Naive B cell (primary cell): Measurements from ENCODE around the gene ZFTA. TPM values are rescaled to one million over a fixed set of nuclear protein-coding genes. Genes with fewer than 3 reads are reported as not detected.

ENCODE experiments used
- ATAC-seq, 2 donors: fragments of 150-1000 bp; cut with Tn5 transposase; 2 replicates each; pipeline ENCODE4 v1.10.0; 2021; ENCODE audit warnings: low read depth in 2 of 2, mild to moderate bottlenecking in 2 of 2, moderate library complexity in 2 of 2
- DNase-seq: peaks from one replicate; pipeline ENCODE4 v3.0.0; 2022
- H3K27ac Mint-ChIP-seq, 6 donors: one replicate each; pipeline ENCODE4 v1.8.0; 2020 to 2022; ENCODE audit warnings: mild to moderate bottlenecking in 6 of 6, mixed read lengths in 6 of 6, moderate library complexity in 5 of 6, inconsistent platforms in 2 of 6
- H3K27me3 Mint-ChIP-seq, 3 donors: one replicate each; pipeline ENCODE4 v1.8.0; 2021 to 2022; ENCODE audit warnings: mixed read lengths in 3 of 3, mild to moderate bottlenecking in 1 of 3
- H3K36me3 Mint-ChIP-seq, 2 donors: one replicate each; pipeline ENCODE4 v1.8.0; 2020 to 2022; ENCODE audit warnings: mixed read lengths in 2 of 2, inconsistent platforms in 1 of 2, mild to moderate bottlenecking in 1 of 2
- H3K4me1 Mint-ChIP-seq, 3 donors: one replicate each; pipeline ENCODE4 v1.8.0; 2020 to 2022; ENCODE audit warnings: mixed read lengths in 3 of 3, inconsistent platforms in 1 of 3, mild to moderate bottlenecking in 1 of 3, moderate library complexity in 1 of 3
- H3K4me3 Mint-ChIP-seq, 8 donors: one replicate each; pipeline ENCODE4 v1.8.0; 2020 to 2022; ENCODE audit warnings: mild to moderate bottlenecking in 8 of 8, mixed read lengths in 8 of 8, moderate library complexity in 8 of 8, inconsistent platforms in 2 of 8
- H3K9me3 Mint-ChIP-seq, 7 donors: one replicate each; pipeline ENCODE4 v1.8.0; 2020 to 2022; ENCODE audit warnings: mixed read lengths in 7 of 7, mild to moderate bottlenecking in 5 of 7, inconsistent platforms in 2 of 7, moderate library complexity in 1 of 7
- polyA plus RNA-seq, 6 donors: library from polyadenylated mRNA; unstranded; fragments of 300-500 nt; fragmentation: Illumina TruSeq; gene quantifications; one replicate each; pipeline ENCODE4 v1.2.3, GENCODE V29; 2021; ENCODE audit warnings: low read depth in 6 of 6

ZFTA gene
- polyA plus RNA-seq, 6 donors from 2014 or later, result 0.09 to 0.44 (median 0.23) TPM; not detected in 1

DNA sequence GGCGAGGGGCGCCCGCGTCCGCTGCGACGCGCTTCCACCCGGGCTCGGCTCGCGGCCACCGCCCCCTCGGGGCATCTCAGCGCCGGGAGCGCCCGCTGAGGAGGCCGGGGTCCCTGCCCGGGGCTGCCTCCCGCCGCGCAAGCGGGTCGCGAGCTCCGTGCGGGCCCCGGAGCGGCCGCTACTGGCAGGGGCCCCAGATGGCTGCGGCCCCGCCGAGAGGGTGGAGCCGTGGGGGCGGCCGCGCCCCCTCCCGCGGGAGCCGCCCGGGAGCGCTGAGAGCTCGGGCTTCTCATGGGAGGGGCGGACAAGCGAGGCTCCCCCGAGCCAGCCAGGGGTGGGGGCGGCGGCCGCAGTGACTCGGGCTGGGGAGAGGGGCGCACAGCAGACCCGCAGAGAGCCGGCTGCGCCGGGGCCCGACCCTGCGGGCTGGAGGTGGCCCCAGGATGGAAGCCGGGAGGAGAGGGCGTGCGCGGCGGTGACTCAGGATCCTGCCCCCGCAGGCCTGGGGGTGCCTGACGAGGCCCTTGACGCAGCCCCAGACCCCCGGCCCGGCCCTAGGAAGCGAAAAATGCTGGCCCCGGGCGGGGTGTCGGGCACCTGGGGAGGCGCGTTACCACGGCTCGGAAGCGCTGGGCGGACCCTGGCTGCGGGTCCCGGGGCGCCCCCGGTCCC lies 603 bp upstream of the ZFTA start:
- Mint-ChIP-seq H3K27ac (no peak overlapping the region), H3K27me3 (peaks cover 8 to 24% (median 14%) of the 10 kb centered on the region in 3 donors), H3K36me3 (no peaks in the 10 kb centered on the region), H3K4me3 (peak overlapping the region in 5 of 8 donors; percentile 29 to 64 (median 42)), H3K4me1 (peaks cover 16 to 24% (median 20%) of the 10 kb centered on the region in 3 donors), H3K9me3 (no peaks in the 10 kb centered on the region)
- DNase-seq, result peak; percentile 40
- peak; percentile 54 to 56 for ATAC-seq

DNA sequence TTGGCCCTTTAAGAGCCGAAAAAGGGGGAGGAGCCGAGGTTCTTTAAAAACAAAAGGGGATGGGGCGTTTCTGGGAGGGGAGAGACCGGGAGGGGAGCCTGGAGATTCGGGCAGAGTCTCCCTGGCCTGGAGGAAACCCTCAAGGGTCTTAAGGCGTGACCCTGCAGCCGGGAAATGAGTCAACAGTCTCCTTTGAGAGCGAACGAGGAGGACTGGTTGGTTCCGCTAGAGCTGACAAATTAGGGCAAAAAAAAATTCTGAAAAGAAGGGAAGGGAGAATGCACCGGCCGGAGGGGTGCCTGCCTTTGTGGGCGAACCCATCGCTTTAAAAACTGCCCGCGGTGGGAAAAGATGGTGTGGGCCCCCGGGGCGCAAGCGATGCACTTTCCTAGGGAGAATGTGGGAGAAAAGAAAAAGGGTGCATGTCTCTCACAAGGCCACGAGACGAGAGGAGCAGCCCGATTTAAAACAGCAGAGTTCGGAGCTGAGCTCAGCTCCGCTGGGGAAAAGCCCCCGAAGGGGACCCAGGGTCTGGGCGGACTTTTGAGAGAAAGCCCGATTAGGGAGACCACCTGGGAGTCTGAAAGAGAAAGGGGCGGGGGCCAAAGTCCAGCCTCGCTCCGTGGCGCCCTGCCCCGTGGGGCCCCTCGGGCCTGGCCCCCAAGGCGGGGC lies 874 bp downstream of the ZFTA start:
- H3K9me3 Mint-ChIP-seq, result no peaks in the 10 kb centered on the region
- H3K36me3 Mint-ChIP-seq, result no peaks in the 10 kb centered on the region
- H3K27ac Mint-ChIP-seq, result peak overlapping the region; percentile 28 to 96 (median 84)
- peak; percentile 33 for DNase-seq
- peak overlapping the region; percentile 85 to 99 (median 97) for H3K4me3 Mint-ChIP-seq
- H3K27me3 Mint-ChIP-seq, result peaks cover 8 to 19% (median 14%) of the 10 kb centered on the region in 3 donors
- peak; percentile 1 to 5 for ATAC-seq
- peaks cover 16 to 24% (median 20%) of the 10 kb centered on the region in 3 donors for H3K4me1 Mint-ChIP-seq

DNA sequence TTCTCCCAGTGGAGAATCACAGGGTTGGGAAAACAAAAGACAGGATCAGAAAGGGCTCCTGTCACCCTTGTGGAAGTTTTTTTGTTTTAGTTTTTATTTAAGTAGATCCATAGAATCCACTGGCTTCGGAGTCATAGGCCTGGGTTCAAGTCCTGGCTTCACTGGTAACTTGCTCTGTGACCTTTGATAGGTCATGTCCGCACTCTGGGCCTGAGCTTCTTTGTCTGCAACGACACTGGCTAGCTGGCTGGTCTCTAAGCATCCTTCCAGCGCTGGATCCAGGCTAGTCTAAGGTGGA lies 1.4 kb downstream of the ZFTA start:
- peak in 1 of 2 donors; percentile 6 for ATAC-seq
- H3K27ac Mint-ChIP-seq, result peak overlapping the region; percentile 7 to 96 (median 68)
- H3K27me3 Mint-ChIP-seq, result peaks cover 6 to 14% (median 10%) of the 10 kb centered on the region in 3 donors
- H3K4me1 Mint-ChIP-seq, result peaks cover 16 to 24% (median 20%) of the 10 kb centered on the region in 3 donors
- H3K9me3 Mint-ChIP-seq, result no peaks in the 10 kb centered on the region
- H3K36me3 Mint-ChIP-seq, result no peaks in the 10 kb centered on the region
- H3K4me3 Mint-ChIP-seq, result peak overlapping the region; percentile 85 to 99 (median 97)
- no peak for DNase-seq

DNA sequence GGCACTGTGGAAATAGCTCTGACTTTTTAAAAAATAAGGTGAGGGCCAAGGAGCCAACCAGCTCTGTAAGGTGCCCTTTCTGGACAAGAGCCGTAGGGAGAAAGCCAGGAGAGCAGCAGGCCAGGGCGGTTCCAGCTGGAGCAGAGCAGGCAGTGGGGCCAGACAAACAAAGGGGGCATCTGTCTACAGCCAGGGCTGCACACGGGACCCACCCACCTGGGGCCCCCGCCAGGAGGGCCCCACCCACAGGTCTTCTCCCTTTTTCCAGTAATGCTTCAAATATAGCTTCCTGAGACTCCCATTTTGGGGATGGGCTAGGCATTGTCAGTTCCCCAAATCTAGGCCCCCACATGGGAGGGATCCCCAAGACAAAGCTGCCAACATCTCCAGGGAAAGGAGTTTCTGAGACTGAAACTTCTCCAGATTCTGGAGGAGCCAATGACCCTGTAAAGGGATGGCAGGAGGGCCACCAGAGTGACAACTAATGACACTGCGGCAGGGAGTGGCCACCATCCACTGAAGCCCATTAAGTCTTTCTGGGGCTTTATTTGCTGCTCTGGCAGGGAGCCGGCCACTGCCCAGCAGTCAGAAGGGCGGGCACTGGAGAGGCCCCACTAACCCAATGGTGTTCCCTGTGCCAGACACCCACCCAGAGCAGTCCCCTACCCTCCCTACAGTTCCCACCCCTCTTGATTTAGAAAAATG lies 1.9 kb downstream of the ZFTA start:
- no peak for ATAC-seq
- Mint-ChIP-seq H3K9me3 (no peaks in the 10 kb centered on the region), H3K27me3 (peaks cover 4 to 9% (median 5%) of the 10 kb centered on the region in 3 donors), H3K36me3 (no peaks in the 10 kb centered on the region), H3K4me3 (peak overlapping the region; percentile 66 to 99 (median 97)), H3K4me1 (peaks cover 16 to 24% (median 20%) of the 10 kb centered on the region in 3 donors), H3K27ac (peak overlapping the region in 2 of 6 donors; percentile 24 to 87)
- DNase-seq, result no peak

DNA sequence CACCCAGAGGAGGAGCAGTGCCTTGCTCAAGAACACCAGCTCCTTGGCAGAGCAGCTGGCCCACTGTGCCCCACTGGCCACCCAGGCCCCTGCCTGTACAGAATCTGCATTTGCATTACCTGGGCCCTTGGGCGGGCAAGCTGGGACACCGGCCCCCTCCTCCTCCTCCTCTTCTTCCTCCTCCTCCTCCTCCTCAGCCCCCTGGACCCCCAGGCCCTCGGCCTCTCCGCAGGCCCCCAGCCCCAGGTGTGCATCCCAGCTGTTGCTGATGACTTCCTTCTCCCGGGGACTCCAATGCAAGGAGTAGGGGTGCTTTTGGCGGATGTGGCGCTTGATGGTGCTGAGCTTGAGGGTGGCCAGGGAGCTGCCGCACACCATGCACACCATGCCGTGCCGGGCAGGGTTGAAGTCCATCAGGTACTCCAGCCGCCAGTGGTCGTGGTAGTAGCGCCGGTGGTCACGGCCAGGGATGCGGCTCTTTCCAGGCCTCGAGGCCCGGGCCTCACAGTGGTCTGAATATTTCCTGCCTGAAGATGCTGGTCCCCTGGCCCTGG lies 2.8 kb downstream of the ZFTA start:
- Mint-ChIP-seq H3K4me1 (peaks cover 16 to 24% (median 20%) of the 10 kb centered on the region in 3 donors), H3K9me3 (no peaks in the 10 kb centered on the region), H3K4me3 (peak overlapping the region in 5 of 8 donors; percentile 25 to 98 (median 44)), H3K27ac (no peak overlapping the region), H3K36me3 (no peaks in the 10 kb centered on the region), H3K27me3 (peaks cover 0 to 4% (median 0%) of the 10 kb centered on the region in 3 donors)
- DNase-seq (no peak), ATAC-seq (no peak)

DNA sequence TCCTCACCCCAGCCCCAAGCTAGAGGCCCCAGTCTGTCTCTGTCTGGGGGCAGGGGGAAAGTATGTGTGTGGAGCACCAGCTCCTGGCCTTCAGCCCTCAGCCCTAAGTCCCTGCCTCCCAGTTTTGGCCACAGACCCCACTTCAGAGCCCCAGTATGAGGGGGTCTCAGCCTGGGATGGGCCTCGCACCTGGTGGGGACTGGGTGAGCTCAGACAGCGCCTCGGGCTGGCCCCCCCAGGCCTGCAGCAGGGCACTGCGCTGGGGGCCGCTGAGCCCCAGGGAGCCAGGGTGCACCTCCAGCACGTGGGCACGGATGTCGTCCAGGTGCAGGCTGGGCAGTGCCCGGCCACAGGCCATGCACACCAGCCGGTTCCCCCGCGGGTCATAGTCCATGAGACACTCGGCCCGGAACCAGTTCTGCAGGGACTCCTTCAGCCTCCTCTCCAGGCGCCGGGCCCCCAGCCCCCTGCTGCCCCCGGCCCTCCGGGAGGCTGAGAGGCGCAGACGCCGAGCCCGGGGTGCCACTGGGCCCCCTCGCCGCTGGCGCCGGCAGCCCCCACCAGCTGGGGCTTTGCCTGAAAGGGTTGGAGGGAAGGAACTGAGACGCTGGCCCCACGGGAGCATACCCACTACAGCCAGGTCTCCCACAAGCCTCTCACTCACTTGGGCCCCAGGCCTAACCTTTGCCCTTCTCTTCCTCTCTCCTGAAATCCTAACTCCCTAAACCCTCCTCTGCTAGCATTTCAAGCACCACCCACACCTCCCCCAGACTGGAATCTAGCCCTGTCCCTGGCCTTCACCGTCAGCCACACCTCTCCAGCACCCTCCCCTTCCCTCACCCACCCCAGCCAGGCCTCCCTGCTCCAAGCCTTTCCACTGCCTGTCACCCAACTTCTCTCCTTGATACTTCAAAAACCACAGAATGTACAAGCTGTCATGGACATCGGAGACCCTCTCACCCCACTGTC lies 3.6 kb downstream of the ZFTA start:
- DNase-seq (no peak), ATAC-seq (no peak)
- Mint-ChIP-seq H3K27ac (no peak overlapping the region), H3K4me3 (peak overlapping the region in 1 of 8 donors; percentile 12), H3K4me1 (peaks cover 16 to 20% (median 16%) of the 10 kb centered on the region in 3 donors), H3K27me3 (no peaks in the 10 kb centered on the region), H3K9me3 (no peaks in the 10 kb centered on the region), H3K36me3 (no peaks in the 10 kb centered on the region)

DNA sequence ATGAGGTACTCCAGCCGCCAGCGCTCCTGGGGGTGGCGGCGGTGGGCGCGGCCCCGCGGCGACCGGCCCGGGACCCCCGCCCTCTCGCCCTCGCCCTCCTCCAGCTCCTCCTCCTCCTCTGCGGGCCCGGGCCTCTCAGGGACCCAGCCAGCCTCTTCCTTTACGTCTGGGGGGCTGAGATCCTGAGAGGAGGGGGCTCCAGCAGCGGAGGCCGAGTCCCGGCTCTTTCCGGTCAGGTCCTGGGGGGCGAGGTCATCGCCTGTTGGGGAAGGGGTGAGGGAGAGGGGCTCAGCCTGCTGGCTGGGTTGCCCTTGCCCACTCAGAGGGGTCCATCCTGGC lies 4.3 kb downstream of the ZFTA start:
- no peaks in the 10 kb centered on the region for H3K9me3 Mint-ChIP-seq
- H3K27me3 Mint-ChIP-seq, result no peaks in the 10 kb centered on the region
- H3K27ac Mint-ChIP-seq, result no peak overlapping the region
- DNase-seq, result no peak
- ATAC-seq, result no peak
- H3K4me3 Mint-ChIP-seq, result no peak overlapping the region
- peaks cover 15 to 20% (median 16%) of the 10 kb centered on the region in 3 donors for H3K4me1 Mint-ChIP-seq
- no peaks in the 10 kb centered on the region for H3K36me3 Mint-ChIP-seq

DNA sequence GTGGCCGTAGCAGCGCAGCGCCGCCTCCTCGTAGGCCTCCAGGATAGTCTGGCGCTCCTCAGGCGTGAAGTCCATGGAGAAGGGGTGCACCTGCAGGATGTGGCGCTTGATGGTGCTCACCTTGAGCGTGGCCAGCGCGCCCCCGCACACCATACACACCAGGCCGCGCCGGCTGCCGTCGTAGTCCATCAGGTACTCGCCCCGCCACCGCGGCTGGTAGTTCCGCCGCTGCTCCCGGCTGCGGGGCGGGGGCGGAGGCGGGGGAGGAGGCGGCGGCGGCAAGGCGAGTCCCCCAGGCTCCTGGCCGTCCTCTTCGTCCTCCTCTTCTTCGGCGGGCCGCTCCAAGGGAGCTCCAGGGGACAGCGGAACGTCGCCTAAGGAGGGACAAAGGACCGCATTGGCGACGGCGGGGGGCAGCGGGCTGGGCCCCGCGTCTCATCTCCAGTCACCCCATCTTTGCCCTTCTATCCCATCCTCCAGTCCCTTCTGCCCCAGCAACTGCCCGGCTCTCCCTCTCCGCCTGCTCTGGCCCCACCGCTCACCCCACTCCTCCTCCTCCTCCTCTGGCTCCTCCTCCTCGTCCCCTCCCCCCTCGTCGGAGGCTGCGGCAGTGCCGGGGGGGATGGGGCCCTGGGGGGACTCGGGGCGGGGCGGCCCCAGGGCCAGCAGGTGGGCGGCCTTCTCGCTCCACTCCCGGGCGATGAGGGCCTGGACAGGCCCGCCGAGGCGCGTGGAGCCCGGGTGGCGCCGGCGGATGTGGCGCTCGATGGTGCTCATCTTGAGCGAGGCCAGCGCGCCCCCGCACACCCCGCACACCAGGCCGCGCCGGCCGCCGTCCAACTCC lies 4.9 kb downstream of the ZFTA start:
- Mint-ChIP-seq H3K4me1 (peaks cover 15 to 20% (median 16%) of the 10 kb centered on the region in 3 donors), H3K27me3 (no peaks in the 10 kb centered on the region), H3K27ac (no peak overlapping the region), H3K9me3 (no peaks in the 10 kb centered on the region), H3K4me3 (no peak overlapping the region), H3K36me3 (no peaks in the 10 kb centered on the region)
- no peak for ATAC-seq
- DNase-seq, result no peak

DNA sequence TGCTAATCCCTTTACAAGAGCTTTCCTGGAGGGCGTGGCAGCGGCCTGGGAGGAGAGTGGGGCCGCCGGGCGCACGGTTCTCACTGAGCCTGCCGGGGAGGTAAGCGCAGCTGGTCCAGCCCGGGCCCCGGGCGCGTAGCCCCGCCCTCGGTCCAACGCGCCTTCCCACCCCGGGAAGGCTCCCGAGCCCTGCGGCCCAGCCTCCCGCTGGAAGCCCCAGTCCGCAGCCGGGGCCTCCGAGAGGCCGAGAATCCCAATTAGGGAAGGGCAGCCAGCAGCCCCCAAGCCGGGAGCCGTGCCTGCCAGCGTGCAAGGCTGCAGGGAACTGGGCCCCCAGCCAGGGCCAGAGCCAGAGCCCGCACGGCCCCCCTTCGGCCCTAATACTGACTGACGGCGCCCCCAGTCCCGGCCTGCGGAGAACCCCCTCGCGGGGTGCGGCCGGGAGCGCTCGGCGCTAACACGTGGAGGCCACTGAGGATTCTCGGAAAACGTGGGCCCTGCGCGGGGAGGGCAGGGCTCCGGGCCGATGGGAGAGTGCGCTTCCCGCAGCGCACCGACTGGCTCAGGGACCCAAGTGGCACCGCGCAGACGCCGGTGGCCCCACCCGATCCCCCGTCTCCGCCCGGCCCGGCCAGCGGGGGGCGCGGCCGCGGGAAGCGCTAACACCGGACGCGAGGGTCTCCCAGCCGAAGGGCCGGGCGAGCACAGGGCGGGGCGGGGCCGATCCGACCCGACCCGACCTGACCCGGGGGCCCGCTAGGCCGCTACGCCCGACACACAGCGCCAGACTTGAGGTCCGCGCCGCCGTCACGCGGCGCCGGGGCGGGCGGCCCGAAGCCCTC lies 5.7 kb downstream of the ZFTA start:
- no peaks in the 10 kb centered on the region for H3K9me3 Mint-ChIP-seq
- H3K27ac Mint-ChIP-seq, result no peak overlapping the region
- peaks cover 15 to 19% (median 16%) of the 10 kb centered on the region in 3 donors for H3K4me1 Mint-ChIP-seq
- no peak for ATAC-seq
- no peak for DNase-seq
- no peaks in the 10 kb centered on the region for H3K36me3 Mint-ChIP-seq
- no peak overlapping the region for H3K4me3 Mint-ChIP-seq
- no peaks in the 10 kb centered on the region for H3K27me3 Mint-ChIP-seq

DNA sequence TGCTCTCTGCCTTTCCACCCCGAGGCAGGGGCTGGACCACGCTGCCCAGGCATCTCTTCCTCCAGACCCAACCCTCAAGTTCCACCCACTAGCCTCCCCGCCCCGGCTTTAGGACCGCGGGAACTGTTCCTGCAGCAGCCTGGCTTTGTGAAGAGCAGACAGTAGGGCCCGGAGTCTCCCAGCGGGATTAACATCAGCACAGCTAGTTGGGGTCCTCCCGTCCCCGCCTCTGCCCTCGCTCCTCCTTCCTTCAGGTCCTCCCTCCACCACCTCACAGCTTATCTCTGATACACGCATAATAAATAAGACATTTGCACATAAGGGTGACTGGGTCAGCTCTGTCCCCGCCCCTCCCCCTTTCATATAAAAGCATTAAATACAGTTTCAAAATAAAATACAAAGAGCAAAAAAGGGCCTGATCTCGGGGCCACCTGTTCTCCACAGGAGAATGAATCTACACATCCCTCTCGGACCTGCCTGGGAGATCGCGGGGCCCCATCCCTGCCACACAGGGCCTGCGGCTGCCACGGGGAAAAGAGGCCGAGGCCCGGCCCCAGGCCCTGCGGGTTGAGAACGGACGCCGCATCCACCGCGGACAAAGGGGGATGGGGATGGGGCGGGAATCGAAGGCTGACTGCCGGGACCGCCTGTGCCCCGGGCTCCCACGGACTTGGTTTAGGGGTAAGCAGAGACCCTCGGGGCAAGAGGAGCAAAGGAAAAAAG lies 6.5 kb downstream of the ZFTA start:
- Mint-ChIP-seq H3K27ac (no peak overlapping the region), H3K4me1 (peaks cover 7 to 11% (median 9%) of the 10 kb centered on the region in 3 donors), H3K27me3 (no peaks in the 10 kb centered on the region), H3K36me3 (no peaks in the 10 kb centered on the region), H3K9me3 (no peaks in the 10 kb centered on the region), H3K4me3 (peak overlapping the region in 1 of 8 donors; percentile 68)
- no peak for ATAC-seq
- DNase-seq, result no peak

DNA sequence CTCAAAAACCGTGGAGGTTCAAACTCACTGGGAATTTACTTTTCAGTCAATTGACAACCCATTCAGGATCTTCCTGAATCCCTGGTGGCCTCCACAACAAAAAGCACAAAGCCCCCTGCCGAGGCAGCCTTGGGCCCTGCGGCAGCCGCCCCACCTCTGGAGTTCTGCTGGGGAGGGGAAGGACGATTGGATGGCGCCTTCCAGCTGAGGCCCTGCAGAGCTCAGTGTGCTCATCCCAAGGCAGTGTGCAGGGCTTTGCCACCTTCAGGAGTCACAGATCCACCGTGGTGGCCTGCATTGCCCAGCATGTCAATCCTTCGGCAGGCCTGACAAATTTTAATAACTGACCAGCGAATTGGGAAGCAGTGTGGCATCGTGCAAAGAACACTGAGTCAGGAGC lies 7.4 kb downstream of the ZFTA start:
- ATAC-seq (no peak), DNase-seq (no peak)
- Mint-ChIP-seq H3K9me3 (no peaks in the 10 kb centered on the region), H3K4me3 (no peak overlapping the region), H3K36me3 (no peaks in the 10 kb centered on the region), H3K4me1 (peaks cover 2 to 5% (median 5%) of the 10 kb centered on the region in 3 donors), H3K27me3 (no peaks in the 10 kb centered on the region), H3K27ac (no peak overlapping the region)
